ENCODE data around the gene LDLR.
A peak's percentile ranks its signal among the peaks of the same experiment; 100 is the strongest.

Gene LDLR

GRCh38 chr19:11089254-11090013 is at the start of gene LDLR:
TSS of gene LDLR (plus strand) at chr19:11089463. CDS start at chr19:11089549, 86 bp downstream.
- peak; percentile 94 for DNase-seq (ENCODE audit: low read depth)
- H3K4me3 ChIP-seq (ENCODE audit: low read depth, low read length), result peak within 1 kb of the TSS; percentile 83
- peak; percentile 91 for TF ChIP-seq POLR2A (IDR thresholded peaks at IDR 0.05; ENCODE audit: extremely low read depth, insufficient read length)
- peak; percentile 65 for TF ChIP-seq MAX (IDR thresholded peaks at IDR 0.05; ENCODE audit: low read depth, low read length)
- no peak for TF ChIP-seq CTCF (IDR thresholded peaks at IDR 0.05; ENCODE audit: low read depth, low read length)
- no peak for TF ChIP-seq MYC (IDR thresholded peaks at IDR 0.05; ENCODE audit: low read depth, low read length)

GRCh38 chr19:11041194-11041593 is 48.1 kb upstream of the LDLR start:
- TF ChIP-seq MAX (IDR thresholded peaks at IDR 0.05; ENCODE audit: low read depth, low read length) (no peak), POLR2A (IDR thresholded peaks at IDR 0.05; ENCODE audit: extremely low read depth, insufficient read length) (no peak), CTCF (IDR thresholded peaks at IDR 0.05; ENCODE audit: low read depth, low read length) (no peak), MYC (IDR thresholded peaks at IDR 0.05; ENCODE audit: low read depth, low read length) (no peak)
- DNase-seq (ENCODE audit: low read depth), result no peak
- H3K4me3 ChIP-seq (ENCODE audit: low read depth, low read length), result no peak overlapping the region

- no peak for TF ChIP-seq POLR2A (IDR thresholded peaks at IDR 0.05; ENCODE audit: extremely low read depth, insufficient read length)
- TF ChIP-seq CTCF (IDR thresholded peaks at IDR 0.05; ENCODE audit: low read depth, low read length), result no peak
- TF ChIP-seq MAX (IDR thresholded peaks at IDR 0.05; ENCODE audit: low read depth, low read length), result no peak
- no peak for TF ChIP-seq MYC (IDR thresholded peaks at IDR 0.05; ENCODE audit: low read depth, low read length)
- no peak overlapping the region for H3K4me3 ChIP-seq (ENCODE audit: low read depth, low read length)
- no peak for DNase-seq (ENCODE audit: low read depth)
Measured at GRCh38 chr19:11041966-11042627, 47.2 kb upstream of the LDLR start.

GRCh38 chr19:11044431-11044830 is 44.8 kb upstream of the LDLR start:
- no peak for DNase-seq (ENCODE audit: low read depth)
- no peak for TF ChIP-seq POLR2A (IDR thresholded peaks at IDR 0.05; ENCODE audit: extremely low read depth, insufficient read length)
- no peak for TF ChIP-seq MAX (IDR thresholded peaks at IDR 0.05; ENCODE audit: low read depth, low read length)
- no peak for TF ChIP-seq CTCF (IDR thresholded peaks at IDR 0.05; ENCODE audit: low read depth, low read length)
- no peak for TF ChIP-seq MYC (IDR thresholded peaks at IDR 0.05; ENCODE audit: low read depth, low read length)

GRCh38 chr19:11045536-11045935 is 43.7 kb upstream of the LDLR start:
- H3K4me3 ChIP-seq (ENCODE audit: low read depth, low read length), result no peak overlapping the region
- DNase-seq (ENCODE audit: low read depth), result no peak
- TF ChIP-seq MYC (IDR thresholded peaks at IDR 0.05; ENCODE audit: low read depth, low read length) (no peak), MAX (IDR thresholded peaks at IDR 0.05; ENCODE audit: low read depth, low read length) (no peak), CTCF (IDR thresholded peaks at IDR 0.05; ENCODE audit: low read depth, low read length) (no peak)

More at GRCh38 chr19:11044431-11044830, 44.8 kb upstream of the LDLR start:
- H3K4me3 ChIP-seq (ENCODE audit: low read depth, low read length), result no peak overlapping the region

Data from NB4 (cell line).